Erythroblast (primary cell): ENCODE measurements around the gene HOXB6.
A peak's percentile ranks its signal among the peaks of the same experiment; 100 is the strongest.

Experiments
- DNase-seq, 2 experiments: peaks; one replicate each; lab custom pipeline; 2025; lab: John Stamatoyannopoulos, UW
- GATA1 ChIP-seq: IDR thresholded peaks from 2 replicates; pipeline ENCODE4 v1.6.1; 2011; ENCODE audit warnings: low read depth, mild to moderate bottlenecking, control low read depth, low read length, moderate library complexity
- POLR2A ChIP-seq: IDR thresholded peaks from 2 replicates; pipeline ENCODE4 v1.6.1; 2011; ENCODE audit warnings: mild to moderate bottlenecking, low read length

HOXB6 gene

DNA sequence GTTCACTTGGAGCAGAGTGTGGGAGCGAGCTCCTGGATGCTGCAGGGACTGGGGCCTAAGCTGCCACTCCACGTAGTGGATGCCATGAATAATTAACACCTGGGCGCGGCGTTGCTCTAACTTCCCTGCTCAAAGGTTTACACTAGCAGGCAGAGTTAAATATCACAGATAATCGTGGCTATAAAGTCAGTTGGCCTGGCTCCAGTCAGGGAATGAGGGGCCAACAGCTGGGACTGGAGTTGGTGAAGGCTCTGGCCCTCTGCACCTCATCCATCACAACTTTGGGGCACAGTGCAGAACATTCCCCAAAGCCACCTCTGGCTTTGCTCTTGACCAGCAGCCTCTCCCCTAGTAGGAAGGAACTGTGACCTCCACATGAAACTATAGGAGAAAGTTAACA, 37.6 kb downstream of the HOXB6 start:
- TF ChIP-seq GATA1 (no peak), POLR2A (no peak)
- DNase-seq = no peak

- DNase-seq = no peak
- TF ChIP-seq POLR2A = no peak
- TF ChIP-seq GATA1 = no peak
Measured at GRCh38 chr17:48566717-48567116, 38.1 kb downstream of the HOXB6 start.

GRCh38 chr17:48565925-48566710, 38.7 kb downstream of the HOXB6 start:
- no peak for DNase-seq
- no peak for TF ChIP-seq GATA1
- no peak for TF ChIP-seq POLR2A

- TF ChIP-seq POLR2A (no peak), GATA1 (no peak)
- DNase-seq = no peak
Measured at GRCh38 chr17:48565022-48565554, 39.7 kb downstream of the HOXB6 start.

GRCh38 chr17:48564188-48565021, 40.4 kb downstream of the HOXB6 start:
- DNase-seq = no peak

GRCh38 chr17:48563867-48564187, 41.0 kb downstream of the HOXB6 start:
- no peak for DNase-seq
- TF ChIP-seq GATA1 (no peak), POLR2A (no peak)

More at GRCh38 chr17:48564188-48565021, 40.4 kb downstream of the HOXB6 start:
- TF ChIP-seq POLR2A = no peak
- TF ChIP-seq GATA1 = no peak

GRCh38 chr17:48563385-48563838, 41.4 kb downstream of the HOXB6 start:
- no peak for TF ChIP-seq GATA1
- no peak for DNase-seq

DNA sequence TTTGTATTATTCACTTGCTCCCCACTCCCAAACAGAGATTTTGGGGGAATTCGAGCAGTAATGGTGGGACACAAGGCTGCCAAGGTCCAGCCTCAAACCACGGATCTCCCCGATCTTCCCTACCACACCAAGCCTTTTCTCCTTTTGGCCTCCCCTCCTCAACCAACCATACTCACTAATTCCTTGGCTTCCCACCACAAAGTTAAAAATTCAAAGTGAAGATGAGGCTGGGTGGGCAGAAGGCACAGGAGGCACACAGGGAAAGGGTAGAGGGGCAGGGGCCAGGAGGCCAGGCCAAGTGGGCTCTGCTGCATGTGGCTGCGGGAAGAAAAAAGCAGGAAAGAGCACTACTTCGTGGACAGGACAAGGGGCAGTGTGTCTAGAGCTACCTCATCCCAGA, 41.9 kb downstream of the HOXB6 start:
- DNase-seq = no peak
- TF ChIP-seq POLR2A (no peak), GATA1 (no peak)

DNA sequence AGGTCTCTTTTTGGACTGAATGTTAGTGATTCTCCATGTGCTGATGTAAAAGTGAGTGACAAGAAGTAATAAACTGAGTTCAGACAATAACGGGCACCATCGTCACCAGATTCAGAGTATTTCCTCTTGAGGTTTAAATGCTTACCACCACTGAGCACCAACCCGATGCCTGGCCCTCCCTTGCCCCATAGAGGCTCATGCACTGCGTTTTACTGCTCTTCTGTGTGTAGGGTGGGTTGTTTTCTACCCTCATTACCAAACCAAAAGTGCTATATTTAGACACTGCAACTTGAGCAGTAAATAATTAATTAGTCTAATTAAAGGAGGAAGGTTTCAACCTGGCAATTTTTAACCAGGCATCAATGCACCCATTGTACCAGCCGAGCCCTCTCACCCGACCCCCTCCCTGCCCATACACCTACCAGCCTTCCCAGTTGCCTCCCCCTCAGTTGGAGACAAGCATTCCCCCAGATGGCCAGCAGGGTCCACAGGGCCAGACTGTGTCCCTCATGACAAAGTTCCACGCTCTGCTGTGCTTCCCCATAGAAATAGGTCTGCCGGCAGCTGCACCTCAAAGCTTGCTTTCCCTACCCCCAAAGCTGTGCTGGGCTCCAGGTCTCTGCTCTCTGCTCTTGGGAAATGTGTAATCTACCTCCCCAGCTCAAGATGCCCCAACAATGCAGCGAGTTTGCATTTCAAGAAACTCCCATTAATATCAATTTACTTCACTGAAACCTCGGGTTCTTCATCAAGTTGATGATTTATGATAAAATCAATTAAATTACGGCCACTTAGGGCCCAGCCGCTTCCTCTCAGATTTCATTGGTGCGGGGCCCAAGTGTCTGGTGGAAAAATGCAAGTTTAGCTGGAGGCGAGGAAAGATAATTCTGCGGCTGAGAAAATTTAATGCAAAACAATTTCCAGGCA, 42.6 kb downstream of the HOXB6 start:
- no peak for TF ChIP-seq POLR2A
- no peak for TF ChIP-seq GATA1
- peak in 1 of 2 experiments; percentile 10 for DNase-seq

GRCh38 chr17:48559840-48560817, 44.7 kb downstream of the HOXB6 start:
- TF ChIP-seq POLR2A (no peak), GATA1 (no peak)
- no peak for DNase-seq

GRCh38 chr17:48559122-48559839, 45.5 kb downstream of the HOXB6 start:
- no peak for DNase-seq
- TF ChIP-seq GATA1 = no peak
- TF ChIP-seq POLR2A = no peak

- no peak for DNase-seq
- TF ChIP-seq POLR2A = no peak
- no peak for TF ChIP-seq GATA1
Measured at GRCh38 chr17:48558831-48559121, 46.0 kb downstream of the HOXB6 start.
